Measurements from ENCODE around the gene SKIC2. TPM values are rescaled to one million over a fixed set of nuclear protein-coding genes. Genes with fewer than 3 reads are reported as not detected.

The SKIC2 gene
- total RNA-seq, 1 experiment from 2014 or later, result 182 TPM

GRCh38 chr6:31922942-31923341 lies 36.0 kb upstream of the SKIC2 start:
- H3K9me3 Mint-ChIP-seq (ENCODE audit: low read depth, unreplicated experiment), result no peaks in the 10 kb centered on the region
- H3K27ac Mint-ChIP-seq (ENCODE audit: unreplicated experiment), result no peak overlapping the region
- peaks cover 14% of the 10 kb centered on the region for H3K4me1 Mint-ChIP-seq (ENCODE audit: low read depth, unreplicated experiment)
- no peaks in the 10 kb centered on the region for H3K27me3 Mint-ChIP-seq (ENCODE audit: unreplicated experiment)
- TF ChIP-seq CTCF (IDR thresholded peaks at IDR 0.05; ENCODE audit: unreplicated experiment), result no peak
- DNase-seq, result peak; percentile 53
- H3K4me3 Mint-ChIP-seq (ENCODE audit: low read depth, unreplicated experiment), result no peak overlapping the region
- no peaks in the 10 kb centered on the region for H3K36me3 Mint-ChIP-seq (ENCODE audit: insufficient read depth, unreplicated experiment)
- CTCF ChIA-PET, result interaction anchor here (0.6 to 2.0 kb wide), 4 partner anchors 23 to 242 kb away, joined by 3 to 8 read pairs (median 6); partner anchors contain the start of genes CFB and LY6G5C
- intact Hi-C loops (cut with micrococcal nuclease; ENCODE audit: unreplicated experiment), result no loop called here
- BruUV-seq (replicated peaks), result no TSS peak

- intact Hi-C loops (cut with micrococcal nuclease; ENCODE audit: unreplicated experiment), result no loop called here
- no peaks in the 10 kb centered on the region for H3K36me3 Mint-ChIP-seq (ENCODE audit: insufficient read depth, unreplicated experiment)
- CTCF ChIA-PET, result interaction anchor here (0.7 to 0.9 kb wide), 2 partner anchors 10 to 25 kb away, joined by 3 to 5 read pairs; no protein-coding TSS in a partner anchor
- no peaks in the 10 kb centered on the region for H3K27me3 Mint-ChIP-seq (ENCODE audit: unreplicated experiment)
- no peaks in the 10 kb centered on the region for H3K9me3 Mint-ChIP-seq (ENCODE audit: low read depth, unreplicated experiment)
- DNase-seq, result no peak
- no peak for TF ChIP-seq CTCF (IDR thresholded peaks at IDR 0.05; ENCODE audit: unreplicated experiment)
- peak within 1 kb of the TSS; percentile 57 for H3K27ac Mint-ChIP-seq (ENCODE audit: unreplicated experiment)
- peaks cover 8% of the 10 kb centered on the region for H3K4me1 Mint-ChIP-seq (ENCODE audit: low read depth, unreplicated experiment)
- no TSS peak for BruUV-seq (replicated peaks)
- peak within 1 kb of the TSS; percentile 1 for H3K4me3 Mint-ChIP-seq (ENCODE audit: low read depth, unreplicated experiment)
Observed at GRCh38 chr6:31927242-31927862, 31.6 kb upstream of the SKIC2 start, which contains the start of gene C2. Gene C2, plus strand, starts transcription at chr6:31927717. Its CDS starts 36 bp downstream, at chr6:31927753.

GRCh38 chr6:31927863-31928671 lies 30.9 kb upstream of the SKIC2 start:
- Mint-ChIP-seq H3K4me1 (ENCODE audit: low read depth, unreplicated experiment) (peaks cover 8% of the 10 kb centered on the region), H3K36me3 (ENCODE audit: insufficient read depth, unreplicated experiment) (no peaks in the 10 kb centered on the region), H3K4me3 (ENCODE audit: low read depth, unreplicated experiment) (peak overlapping the region; percentile 1), H3K27me3 (ENCODE audit: unreplicated experiment) (peaks cover 4% of the 10 kb centered on the region), H3K27ac (ENCODE audit: unreplicated experiment) (peak overlapping the region; percentile 57), H3K9me3 (ENCODE audit: low read depth, unreplicated experiment) (no peaks in the 10 kb centered on the region)
- DNase-seq, result no peak
- BruUV-seq (replicated peaks), result no TSS peak
- intact Hi-C loops (cut with micrococcal nuclease; ENCODE audit: unreplicated experiment), result no loop called here
- TF ChIP-seq CTCF (IDR thresholded peaks at IDR 0.05; ENCODE audit: unreplicated experiment), result no peak
- CTCF ChIA-PET, result interaction anchor here (0.6 to 0.7 kb wide), 2 partner anchors 26 to 267 kb away, joined by 3 read pairs; no protein-coding TSS in a partner anchor

GRCh38 chr6:31928672-31928939 lies 30.4 kb upstream of the SKIC2 start:
- BruUV-seq (replicated peaks), result no TSS peak
- intact Hi-C loops (cut with micrococcal nuclease; ENCODE audit: unreplicated experiment), result no loop called here

More at GRCh38 chr6:31928672-31928939, 30.4 kb upstream of the SKIC2 start:
- Mint-ChIP-seq H3K9me3 (ENCODE audit: low read depth, unreplicated experiment) (no peaks in the 10 kb centered on the region), H3K36me3 (ENCODE audit: insufficient read depth, unreplicated experiment) (no peaks in the 10 kb centered on the region), H3K4me1 (ENCODE audit: low read depth, unreplicated experiment) (peaks cover 8% of the 10 kb centered on the region), H3K27me3 (ENCODE audit: unreplicated experiment) (peaks cover 9% of the 10 kb centered on the region), H3K4me3 (ENCODE audit: low read depth, unreplicated experiment) (no peak overlapping the region), H3K27ac (ENCODE audit: unreplicated experiment) (peak overlapping the region; percentile 57)
- CTCF ChIA-PET, result interaction anchor here (0.6 kb wide), 1 partner anchor 268 kb away, joined by 3 read pairs; no protein-coding TSS in a partner anchor
- TF ChIP-seq CTCF (IDR thresholded peaks at IDR 0.05; ENCODE audit: unreplicated experiment), result no peak
- no peak for DNase-seq
